Measurements from ENCODE around the gene GPAT3. TPM values are rescaled to one million over a fixed set of nuclear protein-coding genes. Genes with fewer than 3 reads are reported as not detected.
"Not testable (repeated sequence)": the region's sequence is repeated elsewhere in the genome, so short reads cannot be mapped to it uniquely, and the experiment has no call there.

Gene GPAT3
- 1 to 10 TPM; 1.2 to 5.1 TPM for total RNA-seq

DNA sequence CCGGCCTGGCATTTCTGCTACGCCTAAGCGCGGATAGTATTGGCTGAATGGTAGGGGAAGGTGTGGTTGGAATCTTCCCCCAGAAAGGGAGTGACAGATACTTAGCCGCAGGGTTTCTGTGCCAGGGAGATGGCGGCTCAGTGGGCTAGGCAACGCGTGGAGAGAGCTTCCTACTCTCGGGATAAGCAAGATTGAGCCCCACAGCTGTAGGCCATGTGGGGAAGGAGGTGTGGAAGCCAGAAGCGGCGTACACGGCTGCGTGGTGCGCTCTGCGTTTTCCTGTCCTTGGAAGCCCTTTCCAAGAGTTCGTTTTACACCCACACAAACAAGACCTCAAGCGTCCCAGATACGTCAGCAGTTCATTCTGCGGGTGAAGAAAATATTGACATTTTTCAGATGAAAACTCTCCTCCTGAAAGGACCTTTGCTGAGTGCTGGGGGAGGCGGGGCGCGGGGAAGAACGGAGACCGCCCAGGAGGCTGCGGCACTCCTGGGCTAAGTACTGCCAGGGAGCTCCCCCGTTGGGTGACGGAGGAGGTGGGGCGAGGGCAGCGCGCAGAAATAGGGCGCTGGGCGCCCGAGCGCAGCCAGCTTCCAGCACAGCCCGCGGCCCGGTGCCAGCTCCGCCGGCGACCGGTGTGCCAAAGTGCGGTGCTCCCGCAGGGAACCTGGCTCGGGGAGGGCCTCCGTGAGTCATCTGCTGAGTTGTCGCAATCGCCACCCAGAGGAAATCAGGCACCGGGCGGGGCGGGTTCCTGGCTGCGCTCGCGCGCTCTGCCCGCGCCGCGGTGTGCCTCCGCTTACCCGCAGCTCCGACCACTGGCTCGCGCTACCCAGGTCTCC, at the start of gene GPAT3:
GPAT3 (plus strand) TSS at position 589 of the 842 bp plus-strand sequence. CDS start 515 bp downstream, outside the sequence.
- H3K9me3 Mint-ChIP-seq: no peaks in the 10 kb centered on the region

GRCh38 chr4:83486457-83487129, 49.3 kb upstream of the GPAT3 start:
- Mint-ChIP-seq H3K4me3 (no peak overlapping the region), H3K4me1 (ENCODE audit: low read depth) (peaks cover 23% of the 10 kb centered on the region), H3K9me3 (no peaks in the 10 kb centered on the region), H3K27me3 (ENCODE audit: low read depth) (no peaks in the 10 kb centered on the region), H3K27ac (no peak overlapping the region), H3K36me3 (ENCODE audit: insufficient read depth in 2 of 2) (no peaks in the 10 kb centered on the region)
- no peak for ATAC-seq (replicated peaks in 1 of 2)
- no peak for DNase-seq

More for the DNA sequence above, at the start of gene GPAT3:
- Mint-ChIP-seq H3K4me1 (ENCODE audit: low read depth) (peaks cover 14% of the 10 kb centered on the region), H3K27me3 (ENCODE audit: low read depth) (peaks cover 51% of the 10 kb centered on the region), H3K4me3 (peak within 1 kb of the TSS; percentile 85 to 91), H3K36me3 (ENCODE audit: insufficient read depth in 2 of 2) (no peaks in the 10 kb centered on the region), H3K27ac (peak within 1 kb of the TSS; percentile 75)
- peak; percentile 81 to 82 for DNase-seq
- peak; percentile 90 for ATAC-seq (replicated peaks in 1 of 2)

DNA sequence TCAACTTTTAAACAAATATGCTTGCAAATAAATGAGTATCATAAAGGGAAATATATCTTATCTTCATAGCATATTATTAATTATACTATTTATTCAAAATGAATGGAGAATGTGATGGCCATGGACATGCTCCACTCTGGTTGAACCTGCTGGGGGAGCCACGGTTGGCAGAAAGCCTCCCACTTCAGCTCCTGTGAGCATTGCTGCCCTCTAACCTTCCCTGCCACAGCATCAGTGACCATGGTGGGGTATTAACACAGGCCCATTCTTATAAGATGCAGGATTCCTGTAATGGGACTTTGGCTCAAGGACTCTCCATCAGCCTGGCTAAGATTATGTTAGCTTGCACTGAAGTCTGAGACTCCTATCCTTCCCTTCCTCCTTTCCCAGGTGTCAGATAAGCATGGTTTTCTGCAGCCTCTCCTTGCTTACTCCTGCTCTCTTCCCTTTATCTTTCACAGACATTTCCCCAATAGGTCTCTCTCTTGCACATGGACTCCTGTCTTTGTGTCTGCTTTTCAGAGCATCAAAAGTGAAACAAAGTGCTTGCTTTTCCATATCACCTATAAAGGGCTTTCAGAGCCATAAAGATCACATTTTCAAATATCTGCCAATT, 46.1 kb upstream of the GPAT3 start:
- H3K9me3 Mint-ChIP-seq: no peaks in the 10 kb centered on the region
- no peak overlapping the region for H3K27ac Mint-ChIP-seq
- no peaks in the 10 kb centered on the region for H3K27me3 Mint-ChIP-seq (ENCODE audit: low read depth)
- peaks cover 8% of the 10 kb centered on the region for H3K4me1 Mint-ChIP-seq (ENCODE audit: low read depth)
- H3K36me3 Mint-ChIP-seq (ENCODE audit: insufficient read depth in 2 of 2): no peaks in the 10 kb centered on the region
- no peak overlapping the region for H3K4me3 Mint-ChIP-seq
- DNase-seq (no peak), ATAC-seq (replicated peaks in 1 of 2) (no peak)

- Mint-ChIP-seq H3K27ac (no peak overlapping the region), H3K36me3 (ENCODE audit: insufficient read depth in 2 of 2) (no peaks in the 10 kb centered on the region), H3K27me3 (ENCODE audit: low read depth) (no peaks in the 10 kb centered on the region), H3K4me3 (no peak overlapping the region), H3K9me3 (no peaks in the 10 kb centered on the region), H3K4me1 (ENCODE audit: low read depth) (peaks cover 8% of the 10 kb centered on the region)
- ATAC-seq (replicated peaks in 1 of 2): peak in 1 of 2 donors; percentile 41
- DNase-seq: no peak
Observed at GRCh38 chr4:83490876-83491450, 44.9 kb upstream of the GPAT3 start.

DNA sequence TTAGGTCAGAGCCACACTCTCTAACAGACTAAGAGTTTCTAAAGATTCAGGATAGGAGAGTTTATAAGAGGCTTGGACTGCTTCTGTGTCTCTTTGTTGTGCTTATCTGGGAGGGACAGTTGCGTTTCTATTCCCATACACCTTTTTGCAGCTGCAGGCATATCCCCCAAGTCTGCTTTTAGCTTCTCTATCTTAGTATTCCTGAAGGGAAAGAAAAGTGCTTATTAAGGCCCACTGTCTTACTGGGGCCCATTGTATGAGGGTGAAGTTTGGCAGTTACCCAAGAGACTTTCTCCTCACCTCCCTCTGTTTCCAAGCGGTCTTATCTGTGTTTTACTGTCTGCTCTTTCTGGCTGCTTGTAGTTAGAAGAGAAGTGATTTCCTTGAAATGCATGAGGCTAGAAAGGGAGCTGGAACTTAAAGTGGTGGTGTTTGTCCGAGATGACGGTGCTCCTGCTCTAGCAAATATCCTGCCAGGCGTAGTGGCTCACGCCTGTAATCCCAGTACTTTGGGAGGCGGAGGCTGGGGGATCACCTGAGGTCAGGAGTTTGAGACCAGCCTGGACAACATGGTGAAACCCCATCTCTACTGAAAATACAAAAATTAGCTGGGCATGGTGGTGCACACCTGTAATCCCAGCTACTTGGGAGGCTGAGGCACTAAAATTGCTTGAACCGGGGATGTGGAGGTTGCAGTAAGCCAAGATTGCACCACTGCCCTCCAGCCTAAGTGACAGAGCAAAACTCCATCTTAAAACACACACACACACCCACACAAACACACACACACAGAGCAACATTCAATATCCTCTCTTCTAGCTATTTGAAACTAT, 39.6 kb upstream of the GPAT3 start:
- not testable (repeated sequence) for H3K27me3 Mint-ChIP-seq (ENCODE audit: low read depth)

DNA sequence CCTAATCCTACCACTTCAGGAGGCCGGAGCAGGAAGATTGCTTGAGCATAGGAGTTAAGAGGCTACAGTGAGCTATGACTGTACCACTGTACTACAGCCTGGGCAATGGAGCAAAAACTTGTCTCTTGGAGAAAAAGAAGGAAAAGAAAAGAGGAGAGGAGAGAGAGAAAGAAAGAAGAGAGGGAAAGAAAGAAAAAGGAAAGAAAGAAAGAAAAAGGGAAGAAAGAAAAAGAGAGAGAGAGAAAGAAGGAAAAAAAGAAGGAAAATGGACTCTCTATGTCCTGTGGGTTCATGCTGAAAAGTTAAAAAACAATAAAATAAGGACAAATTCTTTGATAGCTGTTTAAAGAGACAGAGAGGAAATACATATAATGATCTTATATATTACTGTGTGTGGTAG, 37.7 kb upstream of the GPAT3 start:
- Mint-ChIP-seq H3K9me3 (no peaks in the 10 kb centered on the region), H3K36me3 (ENCODE audit: insufficient read depth in 2 of 2) (no peaks in the 10 kb centered on the region), H3K27ac (no peak overlapping the region)

More for the DNA sequence above, 39.6 kb upstream of the GPAT3 start:
- not testable (repeated sequence) for ATAC-seq (replicated peaks in 1 of 2); H3K9me3 Mint-ChIP-seq; H3K4me1 Mint-ChIP-seq (ENCODE audit: low read depth); DNase-seq; H3K4me3 Mint-ChIP-seq; H3K27ac Mint-ChIP-seq; H3K36me3 Mint-ChIP-seq (ENCODE audit: insufficient read depth in 2 of 2)

DNA sequence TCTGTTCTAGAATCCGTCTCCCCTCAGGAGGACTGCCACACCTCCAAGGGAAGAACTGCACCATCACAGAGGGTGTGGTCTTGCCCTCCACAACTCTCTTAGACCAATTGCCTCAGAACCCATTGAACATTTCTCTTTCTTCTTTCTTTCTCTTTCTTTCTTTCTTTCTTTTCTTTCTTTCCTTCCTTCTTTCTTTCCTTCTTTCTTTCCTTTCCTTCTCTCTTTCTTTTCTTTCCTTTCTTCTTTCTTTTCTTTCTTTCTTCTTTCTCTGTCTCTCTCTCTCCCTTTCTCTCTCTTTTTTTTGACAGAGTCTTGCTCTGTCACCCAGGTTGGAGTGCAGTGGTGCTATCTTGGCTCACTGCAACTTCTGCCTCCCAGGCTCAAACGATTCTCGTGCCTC, 34.2 kb upstream of the GPAT3 start:
- H3K36me3 Mint-ChIP-seq (ENCODE audit: insufficient read depth in 2 of 2); DNase-seq; H3K27me3 Mint-ChIP-seq (ENCODE audit: low read depth); H3K4me1 Mint-ChIP-seq (ENCODE audit: low read depth); ATAC-seq (replicated peaks in 1 of 2); H3K4me3 Mint-ChIP-seq; H3K27ac Mint-ChIP-seq; H3K9me3 Mint-ChIP-seq: not testable (repeated sequence)

More for the DNA sequence above, 37.7 kb upstream of the GPAT3 start:
- no peak for DNase-seq
- Mint-ChIP-seq H3K4me3 (no peak overlapping the region), H3K27me3 (ENCODE audit: low read depth) (no peaks in the 10 kb centered on the region), H3K4me1 (ENCODE audit: low read depth) (no peaks in the 10 kb centered on the region)
- no peak for ATAC-seq (replicated peaks in 1 of 2)

- no peaks in the 10 kb centered on the region for H3K27me3 Mint-ChIP-seq (ENCODE audit: low read depth)
- peaks cover 0 to 3% of the 10 kb centered on the region in 2 donors for H3K9me3 Mint-ChIP-seq
- peak in 1 of 2 donors; percentile 17 for ATAC-seq (replicated peaks in 1 of 2)
- no peak overlapping the region for H3K27ac Mint-ChIP-seq
- DNase-seq: no peak
- H3K4me1 Mint-ChIP-seq (ENCODE audit: low read depth): peaks cover 5% of the 10 kb centered on the region
- H3K4me3 Mint-ChIP-seq: no peak overlapping the region
- no peaks in the 10 kb centered on the region for H3K36me3 Mint-ChIP-seq (ENCODE audit: insufficient read depth in 2 of 2)
Observed at GRCh38 chr4:83503974-83504373, 31.9 kb upstream of the GPAT3 start.

DNA sequence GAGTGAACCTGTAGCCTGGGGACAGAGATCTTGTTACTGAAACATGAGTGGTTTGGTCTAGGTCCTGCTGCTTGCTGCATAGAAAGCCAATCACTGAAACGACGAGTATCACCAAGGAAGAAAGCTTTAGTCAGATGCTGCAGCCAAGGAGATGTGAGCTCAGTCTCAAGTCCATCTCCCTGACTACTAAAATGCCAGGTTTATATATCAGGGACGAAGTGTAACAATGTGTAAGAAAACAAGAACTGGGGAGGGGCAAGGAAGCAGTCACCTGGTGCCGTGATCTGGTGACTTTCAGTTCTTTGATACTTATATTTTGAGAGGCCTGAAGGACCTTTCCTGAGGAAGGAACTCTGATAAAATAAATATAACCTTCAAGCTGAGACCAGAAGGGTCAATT, 31.4 kb upstream of the GPAT3 start:
- H3K36me3 Mint-ChIP-seq (ENCODE audit: insufficient read depth in 2 of 2): no peaks in the 10 kb centered on the region

DNA sequence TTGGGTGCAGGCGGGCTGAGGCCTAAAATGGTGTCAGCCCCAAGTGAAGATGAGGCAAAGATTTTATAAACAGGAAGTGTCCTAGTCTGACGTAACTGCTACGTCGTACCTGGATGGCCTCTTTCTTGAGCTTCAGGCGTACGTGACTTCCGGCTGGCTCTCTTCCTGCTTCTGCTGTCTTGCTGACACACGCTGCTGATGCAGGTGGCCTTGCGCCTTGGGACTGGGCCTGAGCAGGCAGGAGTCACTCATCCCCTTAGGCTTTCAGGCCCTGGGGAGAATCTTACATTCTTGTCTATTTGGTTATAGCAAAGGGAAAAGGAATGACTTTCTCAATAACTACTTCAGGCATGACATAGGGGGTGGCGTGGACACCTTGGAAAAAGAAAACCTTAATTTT, 30.9 kb upstream of the GPAT3 start:
- no peak for ATAC-seq (replicated peaks in 1 of 2)
- no peak overlapping the region for H3K27ac Mint-ChIP-seq

More for the DNA sequence above, 31.4 kb upstream of the GPAT3 start:
- DNase-seq: no peak
- Mint-ChIP-seq H3K4me1 (ENCODE audit: low read depth) (peaks cover 5% of the 10 kb centered on the region), H3K4me3 (peak overlapping the region; percentile 27 to 37), H3K27ac (peak overlapping the region; percentile 75), H3K9me3 (peaks cover 0 to 3% of the 10 kb centered on the region in 2 donors), H3K27me3 (ENCODE audit: low read depth) (no peaks in the 10 kb centered on the region)
- peak in 1 of 2 donors; percentile 29 for ATAC-seq (replicated peaks in 1 of 2)

DNA sequence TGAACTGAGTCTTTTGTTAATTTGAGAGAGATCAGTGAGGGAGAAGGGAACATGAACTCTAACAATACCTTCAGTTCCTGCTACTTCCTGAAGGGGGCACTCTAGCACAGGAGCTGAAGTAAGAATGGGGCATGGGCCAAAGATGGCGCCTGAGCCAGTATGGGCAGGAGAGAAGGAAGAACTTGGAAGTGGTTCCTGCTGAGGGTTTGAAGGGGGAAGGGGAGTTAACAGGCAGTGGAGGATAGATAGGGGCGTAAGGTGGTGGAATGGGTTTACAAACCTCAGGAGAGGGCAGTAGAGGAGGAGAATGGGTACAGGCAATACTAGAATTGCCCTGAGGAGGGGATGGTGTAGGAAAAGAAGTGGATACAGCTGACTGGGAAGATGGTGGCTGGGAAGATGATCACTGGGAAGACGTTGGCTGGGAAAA, 26.7 kb upstream of the GPAT3 start:
- H3K27ac Mint-ChIP-seq: not testable (repeated sequence)

More for the DNA sequence above, 30.9 kb upstream of the GPAT3 start:
- no peak for DNase-seq
- Mint-ChIP-seq H3K36me3 (ENCODE audit: insufficient read depth in 2 of 2) (no peaks in the 10 kb centered on the region), H3K4me3 (no peak overlapping the region), H3K4me1 (ENCODE audit: low read depth) (peaks cover 5% of the 10 kb centered on the region), H3K27me3 (ENCODE audit: low read depth) (no peaks in the 10 kb centered on the region), H3K9me3 (peaks cover 0 to 3% of the 10 kb centered on the region in 2 donors)

GRCh38 chr4:83510442-83510841, 25.5 kb upstream of the GPAT3 start:
- no peaks in the 10 kb centered on the region for H3K36me3 Mint-ChIP-seq (ENCODE audit: insufficient read depth in 2 of 2)
- H3K27me3 Mint-ChIP-seq (ENCODE audit: low read depth): no peaks in the 10 kb centered on the region
- H3K4me1 Mint-ChIP-seq (ENCODE audit: low read depth): no peaks in the 10 kb centered on the region
- no peak overlapping the region for H3K4me3 Mint-ChIP-seq
- H3K9me3 Mint-ChIP-seq: no peaks in the 10 kb centered on the region
- H3K27ac Mint-ChIP-seq: no peak overlapping the region
- ATAC-seq (replicated peaks in 1 of 2) (no peak), DNase-seq (no peak)

More for the DNA sequence above, 26.7 kb upstream of the GPAT3 start:
- not testable (repeated sequence) for H3K4me1 Mint-ChIP-seq (ENCODE audit: low read depth); H3K9me3 Mint-ChIP-seq; H3K4me3 Mint-ChIP-seq; H3K36me3 Mint-ChIP-seq (ENCODE audit: insufficient read depth in 2 of 2); H3K27me3 Mint-ChIP-seq (ENCODE audit: low read depth)
- ATAC-seq (replicated peaks in 1 of 2): peak; percentile 54 to 67
- peak; percentile 68 to 74 for DNase-seq
